Measurements from ENCODE around the gene CDHR3.

- TF ChIP-seq ZNF404 (tag by site-specific recombination; IDR thresholded peaks at IDR 0.05) = no peak
- no peak for TF ChIP-seq ZNF777 (tag by site-specific recombination; IDR thresholded peaks at IDR 0.05; ENCODE audit: borderline replicate concordance)
- TF ChIP-seq ZNF549 (tag by site-specific recombination; IDR thresholded peaks at IDR 0.05) = no peak
- TF ChIP-seq PRDM2 (tag by site-specific recombination; IDR thresholded peaks at IDR 0.05; ENCODE audit: borderline replicate concordance) = no peak
- no peak for TF ChIP-seq PRDM10 (tag by site-specific recombination; IDR thresholded peaks at IDR 0.05)
- no peak for TF ChIP-seq ZFP3 (tag by site-specific recombination; IDR thresholded peaks at IDR 0.05; ENCODE audit: low read depth)
- no peak for TF ChIP-seq ZNF600 (tag by site-specific recombination; IDR thresholded peaks at IDR 0.05)
Measured at GRCh38 chr7:105943486-105943885, 19.6 kb upstream of the CDHR3 start.

Measured in HEK293 (cell line).